Choroid plexus epithelial cell (primary cell): ENCODE data around the gene TNRC6A.
"Not testable (repeated sequence)": the region's sequence is repeated elsewhere in the genome, so short reads cannot be mapped to it uniquely, and the experiment has no call there.

ENCODE experiments used
- DNase-seq: peaks from one replicate; pipeline ENCODE4 v3.0.0-alpha.2; 2010; ENCODE audit warnings: low read depth
- H3K4me3 ChIP-seq: 2 replicates; pipeline ENCODE4 v1.5.1; 2011; ENCODE audit warnings: low read depth, mild to moderate bottlenecking, control low read depth, low read length, moderate library complexity
- TF ChIP-seq, protein P1 (sequence below): conservative IDR thresholded peaks from 2 replicates; pipeline ENCODE4 v1.5.1; 2011; ENCODE audit warnings: low read depth, mild to moderate bottlenecking, control low read depth, inconsistent platforms, low read length, moderate library complexity

The TNRC6A gene

DNA sequence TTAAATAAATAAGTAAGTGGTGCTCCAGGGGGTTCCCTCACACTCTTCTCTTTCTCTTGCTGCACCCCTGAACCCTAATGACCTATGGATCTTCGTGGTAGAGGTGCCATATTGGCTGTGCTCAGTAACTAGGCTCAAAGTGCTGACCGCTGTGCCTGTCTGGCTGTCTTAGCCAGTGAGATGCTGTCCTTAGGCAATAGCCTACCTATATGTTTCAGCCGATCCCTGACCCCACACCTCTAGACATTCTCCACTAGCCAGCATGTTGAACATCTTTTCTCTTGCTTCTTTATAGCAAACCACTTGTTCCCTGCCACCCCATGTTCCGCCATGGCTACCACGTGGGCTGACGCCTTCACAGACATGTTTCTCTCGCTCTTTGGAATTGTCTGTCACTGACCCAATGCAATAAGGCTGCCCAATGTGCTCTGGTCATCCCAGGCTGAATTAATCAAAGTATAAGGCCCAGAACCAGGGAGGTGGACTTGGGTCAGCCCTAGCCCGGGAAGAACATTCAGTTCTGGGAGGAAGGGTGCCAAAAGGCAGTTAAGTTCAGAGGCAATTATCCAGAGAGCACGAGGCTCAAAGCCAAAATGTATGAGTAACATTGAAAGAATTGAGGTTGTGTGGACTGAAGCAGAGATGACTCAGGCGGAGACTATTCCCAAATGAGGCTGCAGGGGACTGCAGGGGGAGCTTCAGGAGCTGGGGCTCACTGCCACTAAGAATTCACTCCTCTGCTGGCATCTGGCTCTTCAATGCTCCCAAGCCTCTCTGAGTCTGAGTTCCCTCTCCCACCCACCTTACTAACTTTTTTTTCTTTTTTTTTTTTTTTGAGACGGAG, 28.7 kb upstream of the TNRC6A start:
- DNase-seq, result peak; percentile 98
- no peak overlapping the region for H3K4me3 ChIP-seq
- TF ChIP-seq, protein P1, sequence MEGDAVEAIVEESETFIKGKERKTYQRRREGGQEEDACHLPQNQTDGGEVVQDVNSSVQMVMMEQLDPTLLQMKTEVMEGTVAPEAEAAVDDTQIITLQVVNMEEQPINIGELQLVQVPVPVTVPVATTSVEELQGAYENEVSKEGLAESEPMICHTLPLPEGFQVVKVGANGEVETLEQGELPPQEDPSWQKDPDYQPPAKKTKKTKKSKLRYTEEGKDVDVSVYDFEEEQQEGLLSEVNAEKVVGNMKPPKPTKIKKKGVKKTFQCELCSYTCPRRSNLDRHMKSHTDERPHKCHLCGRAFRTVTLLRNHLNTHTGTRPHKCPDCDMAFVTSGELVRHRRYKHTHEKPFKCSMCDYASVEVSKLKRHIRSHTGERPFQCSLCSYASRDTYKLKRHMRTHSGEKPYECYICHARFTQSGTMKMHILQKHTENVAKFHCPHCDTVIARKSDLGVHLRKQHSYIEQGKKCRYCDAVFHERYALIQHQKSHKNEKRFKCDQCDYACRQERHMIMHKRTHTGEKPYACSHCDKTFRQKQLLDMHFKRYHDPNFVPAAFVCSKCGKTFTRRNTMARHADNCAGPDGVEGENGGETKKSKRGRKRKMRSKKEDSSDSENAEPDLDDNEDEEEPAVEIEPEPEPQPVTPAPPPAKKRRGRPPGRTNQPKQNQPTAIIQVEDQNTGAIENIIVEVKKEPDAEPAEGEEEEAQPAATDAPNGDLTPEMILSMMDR, result peak; percentile 61

DNA sequence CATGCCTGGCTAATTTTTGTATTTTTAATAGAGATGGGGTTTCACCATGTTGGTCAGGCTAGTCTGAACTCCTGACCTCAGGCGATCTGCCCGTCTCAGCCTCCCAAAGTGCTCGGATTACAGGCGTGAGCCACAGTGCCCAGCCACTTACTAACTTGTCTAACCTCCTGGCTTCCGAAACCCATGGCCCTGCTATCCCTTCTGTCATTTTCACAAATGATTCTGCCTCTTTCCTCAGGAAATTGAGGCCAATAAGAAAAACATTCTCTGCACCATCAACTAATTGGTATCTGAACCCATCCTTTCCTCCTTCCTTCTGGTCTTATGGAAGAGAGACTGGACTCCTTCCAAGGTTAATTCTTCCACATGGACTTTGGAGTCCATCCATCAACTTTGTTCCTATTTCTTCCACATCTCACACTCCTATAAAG, 27.9 kb upstream of the TNRC6A start:
- no peak overlapping the region for H3K4me3 ChIP-seq
- TF ChIP-seq, protein P1, result no peak
- peak; percentile 43 for DNase-seq

DNA sequence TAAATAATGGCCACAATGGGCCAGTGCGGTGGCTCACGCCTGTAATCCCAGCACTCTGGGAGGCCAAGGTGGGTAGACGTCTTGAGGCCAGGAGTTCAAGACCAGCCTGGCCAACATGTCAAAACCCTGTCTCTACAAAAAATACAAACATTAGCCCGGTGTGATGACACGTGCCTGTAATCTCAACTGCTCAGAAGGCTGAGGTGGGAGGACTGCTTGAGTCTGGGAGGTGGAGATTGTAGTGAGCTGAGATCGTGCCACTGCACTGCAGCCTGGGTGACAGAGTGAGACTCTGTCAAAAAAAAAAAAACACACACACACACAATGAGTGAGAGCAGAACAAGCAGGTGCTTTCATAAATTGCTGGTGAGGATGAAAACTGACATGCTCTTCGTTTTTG, 21.7 kb upstream of the TNRC6A start:
- DNase-seq, H3K4me3 ChIP-seq: not testable (repeated sequence)

DNA sequence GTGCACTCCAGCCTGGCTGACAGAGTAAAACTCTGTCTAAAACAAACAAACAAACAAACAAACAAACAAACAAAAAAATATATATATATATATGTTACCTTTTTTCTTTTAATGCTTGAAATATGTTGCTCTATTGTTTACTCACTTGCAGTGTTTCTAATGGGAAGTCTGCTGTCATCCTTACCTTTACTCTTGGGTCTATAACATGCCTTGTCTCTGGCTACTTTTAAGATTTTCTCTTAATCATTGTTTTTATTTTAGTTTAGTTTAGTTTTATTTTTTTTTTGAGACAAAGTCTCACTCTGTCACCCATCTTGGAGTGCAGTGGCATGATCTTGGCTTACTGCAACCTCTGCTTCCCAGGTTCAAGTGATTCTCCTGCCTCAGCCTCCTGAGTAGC, 16.1 kb upstream of the TNRC6A start:
- H3K4me3 ChIP-seq, result no peak overlapping the region
- no peak for DNase-seq
- TF ChIP-seq, protein P1, result no peak

DNA sequence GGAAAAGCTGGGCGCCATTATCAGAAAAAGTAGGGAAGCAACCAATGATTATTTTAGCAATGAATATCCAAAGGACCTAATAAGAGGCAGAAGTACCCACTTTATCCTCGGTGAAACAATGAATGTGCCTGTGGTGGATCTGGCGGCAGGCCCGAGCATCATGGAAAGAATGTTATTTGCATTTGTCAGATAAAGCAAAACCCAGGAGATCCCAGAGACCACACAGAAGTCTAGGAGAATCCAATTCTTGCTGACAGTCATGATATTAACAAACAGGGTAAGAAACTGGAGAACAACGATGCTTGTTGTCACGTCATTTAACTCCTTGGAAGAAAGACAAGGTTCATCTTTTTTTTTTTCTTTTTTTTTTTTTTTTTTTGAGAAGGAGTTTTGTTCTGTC, 12.0 kb upstream of the TNRC6A start:
- peak; percentile 66 for DNase-seq
- TF ChIP-seq, protein P1, result no peak
- H3K4me3 ChIP-seq, result no peak overlapping the region

DNA sequence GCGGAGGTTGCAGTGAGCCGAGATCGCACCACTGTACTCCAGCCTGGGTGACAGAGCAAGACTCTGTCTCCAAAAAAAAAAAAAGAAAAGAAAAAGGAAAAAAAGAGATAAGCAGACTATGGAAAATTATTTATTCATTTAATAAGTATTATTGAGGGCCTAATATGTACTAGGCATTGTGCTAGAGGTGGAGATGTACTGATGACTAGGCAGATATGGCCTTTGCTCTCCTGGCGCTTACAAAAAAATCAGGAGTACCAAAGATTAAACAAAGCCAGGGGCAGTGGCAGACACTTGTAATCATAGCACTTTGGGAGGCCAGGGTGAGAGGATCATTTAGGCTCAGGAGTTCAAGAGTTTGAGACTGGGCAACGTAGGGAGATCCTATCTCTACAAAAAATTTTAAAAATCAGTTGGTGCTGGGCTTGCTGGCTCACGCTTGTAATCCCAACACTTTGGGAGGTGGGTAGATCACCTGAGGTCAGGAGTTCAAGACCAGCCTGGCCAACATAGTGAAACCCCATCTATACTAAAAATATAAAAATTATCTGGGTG, 10.4 kb upstream of the TNRC6A start:
- TF ChIP-seq, protein P1, result no peak
- DNase-seq, result no peak
- no peak overlapping the region for H3K4me3 ChIP-seq

DNA sequence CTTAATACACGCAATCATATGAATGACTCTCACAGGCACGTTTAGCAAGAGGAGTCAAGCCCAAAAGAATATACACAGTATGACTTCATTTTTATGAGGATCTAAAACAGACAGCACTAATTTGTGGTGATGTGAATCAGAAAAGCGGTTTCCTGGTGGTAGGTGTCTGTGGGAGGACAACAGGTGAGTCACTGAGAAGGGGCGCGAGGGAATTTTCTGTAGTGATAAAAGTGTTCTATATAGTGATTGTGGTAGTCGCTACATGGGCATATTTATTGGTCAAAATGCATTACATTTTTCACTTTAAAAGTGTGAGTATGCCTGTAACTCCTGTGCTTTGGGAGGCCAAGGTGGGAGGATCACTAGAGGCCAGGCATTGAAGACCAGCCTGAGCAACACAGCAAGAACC, 7.6 kb upstream of the TNRC6A start:
- no peak for DNase-seq
- H3K4me3 ChIP-seq, result no peak overlapping the region
- TF ChIP-seq, protein P1, result no peak
